ENCODE measurements around the gene MTHFD1L. TPM values are rescaled to one million over a fixed set of nuclear protein-coding genes. Genes with fewer than 3 reads are reported as not detected.

The MTHFD1L gene
- total and polyA plus RNA-seq, 2 donors from 2014 or later = 4.7 to 39.6 TPM

DNA sequence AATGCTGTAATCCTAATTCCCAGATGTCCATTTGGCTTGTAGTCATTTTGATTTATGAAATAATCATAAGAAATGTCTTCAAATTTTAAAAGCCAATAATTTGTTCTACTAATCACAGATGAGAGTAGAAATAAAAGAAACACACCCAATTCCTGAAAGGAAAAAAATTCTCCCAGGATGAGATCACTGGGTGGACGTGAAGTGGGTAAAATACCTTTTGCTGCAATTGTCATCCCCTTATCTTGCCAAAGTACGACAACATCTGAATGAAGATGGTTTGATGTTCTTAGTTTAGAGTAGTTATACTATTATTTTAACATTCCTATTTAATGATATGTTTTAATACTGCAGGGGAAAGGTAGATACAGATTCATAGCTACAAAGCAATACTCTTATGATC is 33.7 kb downstream of the MTHFD1L start:
- no peak for TF ChIP-seq CTCF (IDR thresholded peaks at IDR 0.05; ENCODE audit: borderline replicate concordance, extremely low read depth, insufficient read depth)

GRCh38 chr6:150900049-150900448 is 34.5 kb downstream of the MTHFD1L start:
- no peaks in the 10 kb centered on the region for H3K36me3 ChIP-seq (ENCODE audit: control insufficient read depth in 2 of 3, insufficient read depth in 3 of 3, low read length in 3 of 3)
- no peak overlapping the region for H3K4me3 ChIP-seq (ENCODE audit: low read length in 3 of 3)
- no peak overlapping the region for H3K27ac ChIP-seq (ENCODE audit: low read depth in 2 of 2, low read length in 2 of 2)
- FAIRE-seq (no peak), DNase-seq (no peak)
- no peaks in the 10 kb centered on the region for H3K9me3 ChIP-seq (ENCODE audit: control insufficient read depth in 2 of 3, insufficient read depth in 1 of 3, low read length in 3 of 3)
- intact Hi-C loops (cut with DNase I) = loop anchor here (10.0 kb wide), 1 partner anchor 105 kb away; no protein-coding TSS in a partner anchor
- H3K4me1 ChIP-seq (ENCODE audit: control insufficient read depth in 2 of 3, insufficient read depth in 2 of 3, low read depth in 1 of 3, low read length in 3 of 3) = peaks cover 0 to 2% (median 0%) of the 10 kb centered on the region in 3 donors
- H3K9ac ChIP-seq (ENCODE audit: low read length in 3 of 3) = no peak overlapping the region
- no peaks in the 10 kb centered on the region for H3K27me3 ChIP-seq (ENCODE audit: control insufficient read depth, insufficient read depth, low read length)
- TF ChIP-seq CTCF (IDR thresholded peaks at IDR 0.05; ENCODE audit: borderline replicate concordance, extremely low read depth, insufficient read depth) = no peak

More for the DNA sequence above, 33.7 kb downstream of the MTHFD1L start:
- no peak overlapping the region for H3K9ac ChIP-seq (ENCODE audit: low read length in 3 of 3)
- H3K4me1 ChIP-seq (ENCODE audit: control insufficient read depth in 2 of 3, insufficient read depth in 2 of 3, low read depth in 1 of 3, low read length in 3 of 3) = peaks cover 0 to 5% (median 0%) of the 10 kb centered on the region in 3 donors
- no peaks in the 10 kb centered on the region for H3K9me3 ChIP-seq (ENCODE audit: control insufficient read depth in 2 of 3, insufficient read depth in 1 of 3, low read length in 3 of 3)
- no peaks in the 10 kb centered on the region for H3K27me3 ChIP-seq (ENCODE audit: control insufficient read depth, insufficient read depth, low read length)
- FAIRE-seq (no peak), DNase-seq (no peak)
- H3K4me3 ChIP-seq (ENCODE audit: low read length in 3 of 3) = no peak overlapping the region
- H3K36me3 ChIP-seq (ENCODE audit: control insufficient read depth in 2 of 3, insufficient read depth in 3 of 3, low read length in 3 of 3) = no peaks in the 10 kb centered on the region
- intact Hi-C loops (cut with DNase I) = no loop called here
- H3K27ac ChIP-seq (ENCODE audit: low read depth in 2 of 2, low read length in 2 of 2) = no peak overlapping the region

GRCh38 chr6:150902142-150902776 is 36.8 kb downstream of the MTHFD1L start:
- intact Hi-C loops (cut with DNase I) = loop anchor here (10.0 kb wide), 1 partner anchor 103 kb away; no protein-coding TSS in a partner anchor
- DNase-seq = no peak
- no peak for FAIRE-seq

More at GRCh38 chr6:150902142-150902776, 36.8 kb downstream of the MTHFD1L start:
- Histone ChIP-seq H3K4me3 (ENCODE audit: low read length in 3 of 3) (no peak overlapping the region), H3K36me3 (ENCODE audit: control insufficient read depth in 2 of 3, insufficient read depth in 3 of 3, low read length in 3 of 3) (no peaks in the 10 kb centered on the region), H3K27me3 (ENCODE audit: control insufficient read depth, insufficient read depth, low read length) (no peaks in the 10 kb centered on the region), H3K9me3 (ENCODE audit: control insufficient read depth in 2 of 3, insufficient read depth in 1 of 3, low read length in 3 of 3) (no peaks in the 10 kb centered on the region), H3K27ac (ENCODE audit: low read depth in 2 of 2, low read length in 2 of 2) (no peak overlapping the region), H3K4me1 (ENCODE audit: control insufficient read depth in 2 of 3, insufficient read depth in 2 of 3, low read depth in 1 of 3, low read length in 3 of 3) (no peaks in the 10 kb centered on the region), H3K9ac (ENCODE audit: low read length in 3 of 3) (no peak overlapping the region)
- no peak for TF ChIP-seq CTCF (IDR thresholded peaks at IDR 0.05; ENCODE audit: borderline replicate concordance, extremely low read depth, insufficient read depth)

Measured in kidney (tissue), 14 donors.